Measurements from ENCODE around the gene OR10T2.
"Not testable (repeated sequence)": the region's sequence is repeated elsewhere in the genome, so short reads cannot be mapped to it uniquely, and the experiment has no call there.

OR10T2 gene

DNA sequence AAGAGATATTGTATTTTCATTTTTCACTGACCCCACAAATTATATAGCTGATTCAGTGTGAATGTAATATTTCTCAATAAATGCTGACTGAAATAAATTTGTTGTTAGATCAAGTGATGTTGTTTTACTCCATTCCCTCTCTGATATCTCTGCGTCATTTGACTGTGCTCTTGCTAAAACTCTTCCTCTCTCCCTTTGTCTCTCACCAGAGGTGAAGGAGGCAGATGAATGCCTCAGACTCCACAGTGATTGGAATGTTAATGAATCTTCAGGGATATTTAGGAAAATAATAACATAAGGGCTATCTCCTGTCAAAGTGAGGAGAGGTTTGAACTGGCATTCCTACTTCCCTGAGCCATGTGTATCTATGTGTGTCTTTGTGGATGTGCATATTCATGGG is 41.8 kb downstream of the OR10T2 start:
- DNase-seq (ENCODE audit: low read depth, low spot score), result no peak
- no peak overlapping the region for H3K27ac ChIP-seq

DNA sequence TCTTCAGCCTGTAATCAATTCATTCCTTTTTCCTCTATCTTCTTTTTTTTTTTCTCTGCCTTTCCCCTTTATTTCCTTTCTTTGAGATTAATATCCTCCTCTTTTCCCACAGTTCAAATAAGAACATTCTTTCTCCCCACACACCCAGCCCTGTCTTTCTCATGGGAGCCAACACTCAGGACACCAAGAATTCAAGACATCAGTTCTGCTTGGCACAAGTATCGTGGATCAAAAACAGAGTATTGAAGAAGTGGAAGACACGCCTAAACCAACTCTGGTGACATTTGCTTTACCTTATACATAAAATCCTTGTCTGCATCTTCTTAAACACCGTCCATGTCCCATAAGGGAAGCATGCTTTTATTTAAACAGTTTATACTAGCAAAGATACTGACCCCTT is 42.6 kb downstream of the OR10T2 start:
- no peak overlapping the region for H3K27ac ChIP-seq
- no peak for DNase-seq (ENCODE audit: low read depth, low spot score)

DNA sequence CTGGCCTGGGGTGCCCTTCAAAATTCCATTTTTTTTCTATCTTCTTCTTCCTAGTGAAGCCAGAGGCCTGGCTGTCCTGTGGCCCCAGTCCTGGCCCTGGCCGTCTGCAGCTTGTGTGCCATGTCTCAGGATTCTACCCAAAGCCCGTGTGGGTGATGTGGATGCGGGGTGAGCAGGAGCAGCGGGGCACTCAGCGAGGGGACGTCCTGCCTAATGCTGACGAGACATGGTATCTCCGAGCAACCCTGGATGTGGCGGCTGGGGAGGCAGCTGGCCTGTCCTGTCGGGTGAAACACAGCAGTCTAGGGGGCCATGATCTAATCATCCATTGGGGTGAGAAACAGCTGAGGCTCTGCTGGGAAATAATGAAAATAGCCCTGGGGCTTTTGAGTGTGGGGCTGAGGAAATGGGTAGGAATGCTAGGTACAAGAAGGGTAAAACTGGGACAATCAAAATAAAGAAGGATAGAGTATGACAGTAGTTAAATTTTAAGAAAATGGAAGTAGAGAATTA is 43.4 kb downstream of the OR10T2 start:
- DNase-seq (ENCODE audit: low read depth, low spot score), result no peak
- no peak overlapping the region for H3K27ac ChIP-seq

DNA sequence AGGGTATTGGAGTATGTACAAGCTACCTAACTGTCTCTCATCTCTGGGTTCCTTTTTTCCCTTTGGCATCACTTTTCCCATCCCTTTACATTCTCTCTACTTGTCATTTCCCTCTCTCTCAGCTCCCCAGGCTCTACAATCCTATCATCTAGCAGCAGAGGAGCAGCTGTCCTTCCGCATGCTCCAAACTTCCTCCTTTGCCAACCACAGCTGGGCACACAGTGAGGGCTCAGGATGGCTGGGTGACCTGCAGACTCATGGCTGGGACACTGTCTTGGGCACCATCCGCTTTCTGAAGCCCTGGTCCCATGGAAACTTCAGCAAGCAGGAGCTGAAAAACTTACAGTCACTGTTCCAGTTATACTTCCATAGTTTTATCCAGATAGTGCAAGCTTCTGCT is 45.0 kb downstream of the OR10T2 start:
- H3K27ac ChIP-seq, result no peak overlapping the region
- DNase-seq (ENCODE audit: low read depth, low spot score), result no peak

DNA sequence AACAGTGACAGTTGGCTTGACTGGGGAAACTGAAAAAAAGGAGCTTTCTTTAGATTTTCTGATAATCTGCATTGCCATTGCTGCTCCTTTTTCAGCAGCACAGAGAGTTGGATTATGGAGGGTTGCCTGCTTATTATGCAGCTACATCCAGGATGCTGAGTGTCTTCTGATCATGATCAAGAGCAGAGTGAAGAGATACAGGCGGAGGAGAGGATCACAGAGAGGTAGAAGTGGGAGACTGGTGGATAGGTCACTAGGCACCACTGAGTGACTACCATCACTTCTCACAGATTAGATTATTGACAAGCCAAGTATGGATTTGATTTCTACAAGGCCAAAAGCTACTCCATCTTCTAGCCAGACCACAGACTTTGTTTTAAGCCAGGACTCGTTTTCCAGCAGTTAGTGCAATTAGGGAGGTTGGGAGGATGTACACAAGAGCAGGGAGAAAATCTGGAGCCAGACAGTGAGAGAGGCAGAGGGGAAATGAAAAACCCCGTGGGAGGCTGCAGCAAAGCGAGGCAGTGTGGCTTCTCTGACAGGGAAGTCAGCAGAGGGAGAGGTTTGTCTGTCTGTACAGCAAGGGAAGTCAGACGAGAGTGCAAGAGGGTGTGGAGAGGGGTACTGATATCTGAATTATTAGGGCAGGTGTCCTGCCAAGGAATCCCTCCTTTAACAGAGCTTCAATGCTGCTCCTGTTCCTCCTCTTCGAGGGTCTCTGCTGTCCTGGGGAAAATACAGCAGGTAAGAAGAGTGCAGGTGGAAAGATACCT is 45.8 kb downstream of the OR10T2 start, which contains the start of gene CD1E:
TSS of gene CD1E (plus strand) at position 592 of the 773 bp plus-strand sequence. CDS start at position 687, 95 bp downstream.
- H3K27ac ChIP-seq, result no peak within 1 kb of the TSS
- no peak for DNase-seq (ENCODE audit: low read depth, low spot score)

DNA sequence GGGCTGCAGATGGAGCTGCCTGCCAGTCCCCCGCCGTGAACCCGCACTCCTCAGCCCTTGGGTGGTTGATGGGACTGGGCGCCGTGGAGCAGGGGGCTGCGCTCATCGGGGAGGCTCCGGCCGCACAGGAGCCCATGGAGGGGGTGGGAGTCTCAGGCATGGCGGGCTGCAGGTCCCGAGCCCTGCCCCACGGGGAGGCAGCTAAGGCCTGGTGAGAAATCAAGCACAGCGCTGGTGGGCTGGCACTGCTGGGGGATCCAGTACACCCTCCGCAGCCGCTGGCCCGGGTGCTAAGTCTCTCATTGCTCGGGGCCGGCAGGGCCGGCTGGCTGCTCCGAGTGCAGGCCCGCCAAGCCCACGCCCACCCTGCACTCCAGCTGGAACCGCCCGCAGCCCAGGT is 50.3 kb downstream of the OR10T2 start:
- DNase-seq (ENCODE audit: low read depth, low spot score); H3K27ac ChIP-seq: not testable (repeated sequence)

Data from epithelial cell of prostate (primary cell).